ENCODE measurements around the gene CLPTM1. TPM values are rescaled to one million over a fixed set of nuclear protein-coding genes. Genes with fewer than 3 reads are reported as not detected.
A peak's percentile ranks its signal among the peaks of the same experiment; 100 is the strongest.
"Not testable (repeated sequence)": the region's sequence is repeated elsewhere in the genome, so short reads cannot be mapped to it uniquely, and the experiment has no call there.

The CLPTM1 gene
- total RNA-seq, 1 experiment from 2014 or later = 44.9 TPM

DNA sequence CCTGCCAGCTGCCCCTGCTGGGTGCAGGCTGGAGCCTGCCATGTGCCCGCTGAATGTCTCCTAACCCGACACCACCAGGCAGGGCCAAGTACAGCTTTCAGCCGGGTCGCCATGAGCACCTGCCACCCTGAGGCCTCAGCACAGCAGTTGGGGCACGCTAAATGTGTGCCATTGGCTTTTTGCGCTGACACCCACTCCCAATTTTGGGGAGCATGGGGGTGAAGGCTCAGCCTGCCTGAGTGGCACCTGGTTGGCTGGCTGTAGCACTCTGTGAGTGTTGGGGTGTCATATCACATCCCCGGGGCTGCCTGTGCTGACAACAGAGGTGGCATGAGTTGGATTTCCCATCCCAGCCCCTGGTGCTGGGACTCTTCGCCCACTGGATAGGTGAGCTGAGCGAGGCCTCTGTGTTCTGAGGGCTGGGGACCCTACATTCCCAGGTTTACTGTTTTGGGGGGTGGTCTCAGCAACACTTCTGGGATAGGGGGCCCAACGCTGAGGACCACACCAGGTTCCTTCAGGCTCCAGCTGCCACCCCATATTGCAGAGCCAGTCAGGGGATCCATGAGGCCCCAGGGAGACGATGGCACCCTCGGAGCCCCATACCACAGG is 38.9 kb downstream of the CLPTM1 start:
- Histone ChIP-seq H3K4me3 (no peak overlapping the region), H3K27me3 (replicated peaks) (no peaks in the 10 kb centered on the region), H3K36me3 (peaks cover 38% of the 10 kb centered on the region), H3K4me1 (replicated peaks) (no peaks in the 10 kb centered on the region), H3K27ac (no peak overlapping the region), H3K9me3 (replicated peaks) (no peaks in the 10 kb centered on the region)
- no peak for DNase-seq (ENCODE audit: low read depth in 1 of 2, low spot score in 2 of 2)

DNA sequence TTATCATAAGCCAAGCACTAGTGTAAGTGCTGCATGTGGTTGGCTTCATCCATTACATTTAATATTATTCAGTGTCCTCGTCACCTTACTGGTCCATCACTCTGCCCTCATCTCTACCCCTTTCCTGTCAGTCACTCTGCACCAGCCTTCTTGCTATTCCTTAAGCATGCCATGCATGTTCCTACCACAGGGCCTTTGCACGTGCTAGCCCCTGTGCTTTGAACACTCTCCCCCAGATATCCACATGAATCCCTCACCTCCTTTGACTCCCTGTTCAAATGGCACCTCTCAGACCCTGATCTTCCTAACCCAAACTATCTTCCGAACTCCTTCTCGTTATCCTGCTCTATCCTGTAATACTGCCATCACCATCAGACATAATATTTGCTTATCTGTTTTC is 42.8 kb downstream of the CLPTM1 start:
- Histone ChIP-seq H3K4me3 (no peak overlapping the region), H3K27ac (no peak overlapping the region), H3K36me3 (peaks cover 15% of the 10 kb centered on the region), H3K9me3 (replicated peaks) (no peaks in the 10 kb centered on the region), H3K4me1 (replicated peaks) (peaks cover 9% of the 10 kb centered on the region), H3K27me3 (replicated peaks) (no peaks in the 10 kb centered on the region)
- no peak for DNase-seq (ENCODE audit: low read depth in 1 of 2, low spot score in 2 of 2)

DNA sequence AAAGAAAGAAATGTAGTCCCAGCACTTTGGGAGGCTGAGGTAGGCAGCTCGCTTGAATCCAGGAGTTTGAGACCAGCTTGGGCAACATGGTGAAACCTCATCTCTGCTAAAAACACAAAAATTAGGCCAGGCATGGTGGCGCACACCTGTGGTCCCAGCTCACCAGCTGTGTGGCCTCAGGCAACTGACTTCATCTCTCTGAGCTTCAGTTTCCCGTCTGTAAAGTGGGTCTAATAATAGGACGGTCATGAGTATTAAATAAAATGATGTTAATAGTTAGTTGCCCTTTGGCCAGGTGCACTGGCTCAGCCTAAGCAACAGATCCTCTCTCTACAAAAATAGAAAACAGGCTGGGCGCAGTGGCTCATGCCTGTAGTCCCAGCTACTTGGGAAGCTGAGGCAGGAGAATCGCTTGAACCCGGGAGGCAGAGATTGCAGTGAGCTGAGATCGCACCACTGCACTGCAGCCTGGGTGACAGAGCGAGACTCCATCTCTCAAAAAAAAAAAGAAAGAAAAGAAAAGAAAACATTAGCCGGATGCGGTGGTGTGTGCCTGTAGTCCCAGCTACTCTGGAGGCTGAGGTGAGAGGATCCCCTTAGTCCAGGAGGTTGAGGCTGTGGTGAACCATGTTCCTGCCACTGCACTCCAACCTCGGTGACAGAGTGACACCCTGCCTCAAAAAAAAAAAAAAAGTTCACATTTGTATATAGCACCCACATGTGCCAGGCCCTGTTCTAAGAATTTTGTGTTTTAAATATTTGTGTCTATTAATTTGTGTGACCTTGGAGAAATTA is 44.1 kb downstream of the CLPTM1 start:
- peaks cover 18% of the 10 kb centered on the region for H3K36me3 ChIP-seq
- H3K4me3 ChIP-seq; DNase-seq (ENCODE audit: low read depth in 1 of 2, low spot score in 2 of 2); H3K27ac ChIP-seq; H3K9me3 ChIP-seq (replicated peaks); H3K4me1 ChIP-seq (replicated peaks); H3K27me3 ChIP-seq (replicated peaks): not testable (repeated sequence)

DNA sequence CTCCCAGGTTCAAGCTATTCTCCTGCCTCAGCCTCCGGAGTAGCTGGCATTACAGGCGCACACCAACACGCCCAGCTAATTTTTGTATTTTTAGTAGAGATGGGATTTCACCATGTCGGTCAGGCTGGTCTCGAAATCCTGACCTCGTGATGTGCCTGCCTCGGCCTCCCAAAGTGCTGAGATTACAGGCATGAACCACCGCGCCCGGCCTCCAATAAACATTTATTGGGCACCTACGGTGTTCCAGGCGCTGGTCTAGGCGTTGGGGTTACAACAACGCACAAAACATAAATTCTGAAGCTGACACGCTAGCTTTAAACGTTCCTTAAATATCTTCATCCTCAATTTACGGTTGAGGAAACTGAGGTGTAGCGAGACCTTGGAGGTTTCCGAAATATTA is 45.5 kb downstream of the CLPTM1 start:
- peak overlapping the region; percentile 93 for H3K4me3 ChIP-seq
- H3K9me3 ChIP-seq (replicated peaks); DNase-seq (ENCODE audit: low read depth in 1 of 2, low spot score in 2 of 2); H3K27me3 ChIP-seq (replicated peaks); H3K4me1 ChIP-seq (replicated peaks): not testable (repeated sequence)
- H3K36me3 ChIP-seq = peaks cover 27% of the 10 kb centered on the region
- peak overlapping the region; percentile 51; the same call in 1 of the 2 replicates for H3K27ac ChIP-seq

DNA sequence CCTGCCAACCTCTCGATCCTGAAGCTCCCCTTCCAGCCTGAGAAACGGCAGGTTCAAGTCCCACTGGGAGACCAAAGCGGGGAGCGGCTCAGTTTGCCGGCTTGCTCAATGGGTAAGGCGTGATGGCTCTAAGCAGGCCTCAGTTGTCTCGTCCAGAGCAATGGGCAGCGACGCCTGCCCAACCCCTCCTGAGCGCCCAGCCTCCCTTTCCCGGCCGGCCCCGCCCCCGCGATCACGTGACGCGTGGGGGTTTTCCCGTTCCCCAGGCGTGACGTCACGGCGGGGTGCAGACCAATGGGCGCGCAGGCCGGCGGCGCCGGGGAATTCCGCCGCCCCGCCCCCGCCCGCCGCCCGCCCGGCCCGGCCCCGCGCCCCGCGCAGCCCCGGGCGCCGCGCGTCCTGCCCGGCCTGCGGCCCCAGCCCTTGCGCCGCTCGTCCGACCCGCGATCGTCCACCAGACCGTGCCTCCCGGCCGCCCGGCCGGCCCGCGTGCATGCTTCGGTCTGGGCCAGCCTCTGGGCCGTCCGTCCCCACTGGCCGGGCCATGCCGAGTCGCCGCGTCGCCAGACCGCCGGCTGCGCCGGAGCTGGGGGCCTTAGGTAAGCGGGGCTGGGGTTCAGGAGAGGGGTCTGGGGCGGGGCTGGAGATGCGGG is 46.0 kb downstream of the CLPTM1 start, which contains the start of gene RELB:
Gene RELB, plus strand, starts transcription at position 378 of the 653 bp plus-strand sequence. Its CDS starts 116 bp downstream, at position 494.
- Histone ChIP-seq H3K27ac (peak within 1 kb of the TSS; percentile 100), H3K9me3 (replicated peaks) (no peaks in the 10 kb centered on the region), H3K27me3 (replicated peaks) (no peaks in the 10 kb centered on the region), H3K36me3 (peaks cover 31% of the 10 kb centered on the region), H3K4me1 (replicated peaks) (peaks cover 9% of the 10 kb centered on the region), H3K4me3 (peak within 1 kb of the TSS; percentile 93)
- peak; percentile 90 to 94 for DNase-seq (ENCODE audit: low read depth in 1 of 2, low spot score in 2 of 2)

DNA sequence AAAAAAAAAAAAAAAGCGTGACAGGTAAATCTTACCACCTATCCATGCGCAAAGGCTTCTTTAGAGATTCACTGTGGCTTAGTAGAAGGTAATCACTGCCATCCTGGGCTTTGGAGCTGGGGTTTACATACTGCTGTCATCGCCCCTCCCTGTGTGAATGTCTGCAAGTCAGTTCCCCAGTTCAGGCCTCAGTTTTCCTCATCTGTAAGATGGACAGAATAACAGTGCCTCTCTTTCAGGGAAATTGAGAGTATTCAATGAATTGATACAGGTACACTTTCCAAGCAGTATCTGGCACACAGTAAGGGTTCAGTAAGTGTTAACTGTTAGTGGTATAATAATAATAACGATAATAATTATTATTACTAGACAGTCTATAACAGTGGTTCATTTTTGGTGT is 48.3 kb downstream of the CLPTM1 start:
- peaks cover 9% of the 10 kb centered on the region for H3K4me1 ChIP-seq (replicated peaks)
- H3K36me3 ChIP-seq = peaks cover 45% of the 10 kb centered on the region
- H3K27ac ChIP-seq = no peak overlapping the region
- no peak for DNase-seq (ENCODE audit: low read depth in 1 of 2, low spot score in 2 of 2)
- no peaks in the 10 kb centered on the region for H3K27me3 ChIP-seq (replicated peaks)
- H3K4me3 ChIP-seq = no peak overlapping the region
- no peaks in the 10 kb centered on the region for H3K9me3 ChIP-seq (replicated peaks)

DNA sequence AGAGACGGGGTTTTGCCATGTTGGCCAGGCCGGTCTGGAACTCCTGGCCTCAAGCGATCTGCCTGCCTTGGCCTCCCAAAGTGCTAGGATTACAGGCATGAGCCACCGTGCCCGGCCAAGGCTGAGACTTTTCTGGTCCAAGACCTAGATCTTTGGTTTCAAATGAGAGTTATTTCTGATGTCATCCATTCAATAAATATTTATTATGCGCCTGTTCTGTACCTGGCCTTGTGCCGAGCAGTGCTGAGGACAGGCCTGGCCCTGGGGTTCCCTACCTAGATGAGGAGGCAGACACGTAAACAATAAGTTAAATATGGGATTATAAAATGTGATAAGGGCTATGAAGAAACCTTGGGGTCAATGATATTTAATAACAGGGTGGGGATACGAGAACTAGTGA is 50.6 kb downstream of the CLPTM1 start:
- Histone ChIP-seq H3K4me3 (no peak overlapping the region), H3K36me3 (peaks cover 51% of the 10 kb centered on the region), H3K27me3 (replicated peaks) (no peaks in the 10 kb centered on the region), H3K4me1 (replicated peaks) (peaks cover 9% of the 10 kb centered on the region), H3K9me3 (replicated peaks) (no peaks in the 10 kb centered on the region), H3K27ac (no peak overlapping the region)
- DNase-seq (ENCODE audit: low read depth in 1 of 2, low spot score in 2 of 2) = no peak

DNA sequence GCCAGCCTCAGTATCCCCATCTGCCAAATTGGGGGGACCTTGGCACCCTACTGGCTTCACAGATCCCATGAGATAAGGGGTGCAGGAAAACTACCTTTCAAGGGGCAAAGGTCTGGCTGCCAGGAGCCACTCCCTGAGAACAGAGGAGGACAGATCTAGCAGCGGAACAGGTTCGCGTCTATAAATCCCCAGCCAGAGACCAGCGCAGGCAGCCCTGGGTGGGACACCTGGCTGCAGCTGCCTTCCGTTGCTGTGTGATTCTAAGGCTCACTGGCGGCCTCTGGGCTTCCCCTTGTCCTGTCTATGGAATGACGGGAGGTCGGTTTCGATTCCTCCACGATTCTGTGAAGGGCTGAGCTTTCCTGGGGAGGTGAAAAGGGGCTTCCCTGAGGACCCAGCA is 53.4 kb downstream of the CLPTM1 start:
- no peaks in the 10 kb centered on the region for H3K27me3 ChIP-seq (replicated peaks)
- no peak overlapping the region for H3K4me3 ChIP-seq
- no peak for DNase-seq (ENCODE audit: low read depth in 1 of 2, low spot score in 2 of 2)
- no peak overlapping the region for H3K27ac ChIP-seq
- no peaks in the 10 kb centered on the region for H3K4me1 ChIP-seq (replicated peaks)
- H3K9me3 ChIP-seq (replicated peaks) = no peaks in the 10 kb centered on the region
- peaks cover 48% of the 10 kb centered on the region for H3K36me3 ChIP-seq

DNA sequence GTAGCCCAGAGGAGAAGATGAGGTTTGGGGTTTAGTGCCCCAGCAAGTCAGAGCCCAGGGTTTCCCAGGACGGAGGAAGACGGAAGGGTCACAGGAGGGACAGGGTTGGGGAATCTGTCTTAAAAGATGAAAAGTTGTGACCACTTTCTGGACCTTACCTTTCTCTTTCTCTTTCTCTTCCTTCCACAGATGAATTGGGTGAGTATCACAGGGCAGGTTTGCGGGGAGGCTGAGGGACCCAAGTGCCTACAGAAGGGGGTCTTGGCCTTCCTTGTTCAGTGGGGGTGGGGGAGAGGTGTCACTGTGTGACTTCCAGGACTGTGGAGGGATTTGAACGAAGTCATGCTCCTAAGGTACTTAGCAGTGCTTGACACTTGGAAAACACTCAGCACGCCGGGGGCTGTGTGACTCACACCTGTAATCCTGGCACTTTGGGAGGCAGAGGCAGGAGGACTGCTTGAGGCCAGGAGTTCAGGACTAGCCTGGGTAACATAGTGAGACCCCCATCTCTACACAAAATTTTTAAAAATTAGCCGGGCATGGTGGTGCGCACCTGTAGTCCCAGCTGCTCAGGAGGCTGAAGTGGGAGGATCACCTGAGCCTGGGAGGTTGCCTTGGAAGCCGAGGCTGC is 54.6 kb downstream of the CLPTM1 start:
- Histone ChIP-seq H3K4me1 (replicated peaks) (no peaks in the 10 kb centered on the region), H3K27ac (no peak overlapping the region), H3K4me3 (no peak overlapping the region), H3K9me3 (replicated peaks) (no peaks in the 10 kb centered on the region), H3K36me3 (peaks cover 42% of the 10 kb centered on the region), H3K27me3 (replicated peaks) (no peaks in the 10 kb centered on the region)
- no peak for DNase-seq (ENCODE audit: low read depth in 1 of 2, low spot score in 2 of 2)

DNA sequence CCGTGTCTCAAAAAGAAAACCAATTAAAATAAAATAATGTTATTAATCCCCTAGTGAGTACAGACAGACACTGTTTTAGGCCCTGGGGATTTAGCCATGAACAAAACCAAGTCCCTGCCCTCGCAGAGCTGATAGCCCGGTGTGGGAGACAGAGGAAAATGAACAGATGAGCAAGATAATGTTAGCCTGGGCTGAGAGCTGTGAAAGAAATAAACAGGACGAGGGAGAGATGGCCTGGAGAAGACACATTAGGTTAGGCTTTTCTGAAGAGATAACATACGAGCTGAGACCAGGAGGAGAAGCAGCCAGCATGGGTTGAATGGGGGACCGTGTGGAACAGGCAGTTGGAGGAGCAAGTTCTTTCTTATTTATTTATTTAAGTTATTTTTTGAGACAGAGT is 55.1 kb downstream of the CLPTM1 start:
- Histone ChIP-seq H3K36me3 (peaks cover 44% of the 10 kb centered on the region), H3K27me3 (replicated peaks) (no peaks in the 10 kb centered on the region), H3K4me1 (replicated peaks) (no peaks in the 10 kb centered on the region), H3K27ac (no peak overlapping the region), H3K4me3 (no peak overlapping the region), H3K9me3 (replicated peaks) (no peaks in the 10 kb centered on the region)
- no peak for DNase-seq (ENCODE audit: low read depth in 1 of 2, low spot score in 2 of 2)

DNA sequence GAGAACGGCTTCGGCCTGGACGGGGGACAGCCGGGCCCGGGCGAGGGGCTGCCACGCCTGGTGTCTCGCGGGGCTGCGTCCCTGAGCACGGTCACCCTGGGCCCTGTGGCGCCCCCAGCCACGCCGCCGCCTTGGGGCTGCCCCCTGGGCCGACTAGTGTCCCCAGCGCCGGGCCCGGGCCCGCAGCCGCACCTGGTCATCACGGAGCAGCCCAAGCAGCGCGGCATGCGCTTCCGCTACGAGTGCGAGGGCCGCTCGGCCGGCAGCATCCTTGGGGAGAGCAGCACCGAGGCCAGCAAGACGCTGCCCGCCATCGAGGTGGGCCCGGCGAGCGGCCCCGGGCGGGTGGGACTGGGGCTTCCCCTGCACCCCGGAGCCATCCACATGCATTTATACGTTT is 56.8 kb downstream of the CLPTM1 start:
- Histone ChIP-seq H3K9me3 (replicated peaks) (no peaks in the 10 kb centered on the region), H3K27ac (no peak overlapping the region), H3K27me3 (replicated peaks) (no peaks in the 10 kb centered on the region), H3K4me3 (no peak overlapping the region), H3K36me3 (peaks cover 40% of the 10 kb centered on the region), H3K4me1 (replicated peaks) (no peaks in the 10 kb centered on the region)
- DNase-seq (ENCODE audit: low read depth in 1 of 2, low spot score in 2 of 2) = no peak

DNA sequence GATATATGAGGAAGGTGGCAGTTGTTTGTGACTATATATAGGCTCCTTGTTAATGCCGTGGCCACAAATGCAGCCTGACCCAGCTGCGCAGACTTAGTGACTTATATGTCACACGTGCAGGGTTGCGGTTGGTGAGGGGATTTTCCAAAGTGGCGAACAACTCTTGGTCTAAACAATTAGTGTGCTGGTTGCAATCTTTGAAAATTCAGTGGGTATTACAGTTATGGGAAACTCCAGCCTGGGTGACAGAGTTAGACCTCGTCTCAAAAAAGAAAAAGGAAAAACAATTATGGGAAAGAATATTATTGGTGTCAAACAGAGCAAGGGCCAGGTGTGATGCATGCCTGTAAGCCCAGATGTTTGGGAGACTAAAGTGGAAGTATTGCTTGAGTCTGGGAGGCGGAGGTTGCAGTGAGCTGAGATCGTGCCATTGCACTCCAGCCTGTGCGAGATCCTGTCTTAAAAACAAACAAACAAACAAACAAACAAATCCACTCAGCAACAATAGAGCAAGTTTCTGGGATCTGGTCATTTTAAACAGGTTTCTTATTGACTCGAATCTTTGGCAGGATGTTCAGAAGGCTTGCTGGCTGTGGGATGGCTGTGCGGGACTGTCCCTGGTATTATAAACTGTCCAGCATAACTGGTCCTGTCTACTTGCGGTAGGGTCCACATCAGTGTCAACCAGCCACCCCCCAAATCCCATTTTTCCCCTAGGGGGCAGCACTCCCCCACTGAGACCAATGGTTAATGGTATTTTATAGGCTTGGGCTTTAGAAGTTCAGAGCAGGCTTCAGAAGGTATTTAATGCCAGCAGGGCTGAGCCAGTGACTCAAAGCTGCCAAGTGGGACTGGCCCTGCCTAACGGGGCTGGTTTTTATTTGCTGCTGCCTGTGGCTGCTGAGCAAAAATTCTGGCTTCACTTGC is 61.5 kb downstream of the CLPTM1 start:
- peak; percentile 41 to 66 for DNase-seq (ENCODE audit: low read depth in 1 of 2, low spot score in 2 of 2)
- Histone ChIP-seq H3K27ac (no peak overlapping the region), H3K36me3 (peaks cover 42% of the 10 kb centered on the region), H3K4me3 (no peak overlapping the region), H3K9me3 (replicated peaks) (no peaks in the 10 kb centered on the region), H3K4me1 (replicated peaks) (no peaks in the 10 kb centered on the region), H3K27me3 (replicated peaks) (no peaks in the 10 kb centered on the region)

DNA sequence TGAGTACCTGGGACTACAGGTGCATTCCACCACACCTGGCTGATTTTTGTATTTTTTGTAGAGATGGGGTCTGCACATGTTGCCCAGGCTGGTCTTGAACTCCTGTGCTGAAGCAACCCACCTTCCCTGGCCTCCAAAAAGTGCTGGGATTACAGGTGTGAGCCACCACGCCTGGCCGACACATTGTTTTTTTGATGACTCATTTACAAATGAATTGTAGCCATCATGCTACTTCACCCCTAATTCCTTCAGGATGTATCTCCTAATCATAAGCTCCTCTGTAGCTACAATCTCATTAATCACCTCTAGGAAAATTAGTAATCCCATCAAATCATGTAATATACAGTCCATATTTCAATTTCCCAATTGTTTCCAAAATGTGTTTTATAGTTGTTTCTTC is 64.0 kb downstream of the CLPTM1 start:
- Histone ChIP-seq H3K4me3 (no peak overlapping the region), H3K36me3 (peaks cover 38% of the 10 kb centered on the region), H3K27me3 (replicated peaks) (no peaks in the 10 kb centered on the region), H3K4me1 (replicated peaks) (no peaks in the 10 kb centered on the region), H3K27ac (no peak overlapping the region), H3K9me3 (replicated peaks) (no peaks in the 10 kb centered on the region)
- DNase-seq (ENCODE audit: low read depth in 1 of 2, low spot score in 2 of 2) = no peak

All from SJSA1 (cell line).